Activated CD4-positive, CD25-positive, alpha-beta regulatory T cell (primary cell): Measurements from ENCODE around the gene TCEAL7.

Experiments
- DNase-seq, 4 experiments: peaks; one replicate each; lab custom pipeline; 2025; lab: John Stamatoyannopoulos, UW

The TCEAL7 gene

DNA sequence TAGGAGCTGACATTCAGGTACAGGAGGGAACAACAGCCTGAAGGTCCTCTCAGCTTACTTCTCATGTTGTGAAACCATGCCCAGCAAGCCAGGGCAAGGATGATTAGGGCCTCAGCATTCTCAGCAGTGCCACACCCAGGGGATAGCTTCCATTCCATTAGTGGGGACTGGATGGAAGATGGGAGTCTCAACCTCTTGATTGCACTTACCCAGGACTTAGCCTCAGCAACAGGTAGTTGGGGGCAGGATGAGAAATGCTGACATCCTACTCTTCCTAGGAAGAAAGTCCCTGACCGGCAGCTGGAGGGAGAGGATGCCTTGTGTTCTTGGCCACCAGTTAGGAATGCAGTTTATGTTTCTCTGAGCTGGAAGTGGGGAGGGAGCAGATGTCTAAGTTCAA, 37.5 kb downstream of the TCEAL7 start:
- no peak for DNase-seq

DNA sequence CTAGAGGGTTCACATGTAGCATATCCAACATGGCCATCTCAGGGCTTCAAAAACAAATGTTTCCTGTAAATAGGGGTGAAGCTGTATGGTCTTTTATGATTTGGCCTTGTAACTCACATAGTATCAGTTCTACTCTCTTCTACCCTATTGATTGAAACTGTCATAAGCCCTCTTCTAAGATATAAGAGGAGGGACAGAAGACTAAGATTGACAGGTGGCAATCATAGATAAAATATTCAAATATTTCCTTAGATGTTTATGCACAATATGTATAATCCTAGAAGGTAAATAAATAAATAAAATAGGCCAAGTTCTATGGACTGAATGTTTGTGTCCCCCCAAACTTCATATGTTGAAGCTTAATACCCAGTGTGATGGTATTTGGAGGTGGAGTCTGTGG, 39.4 kb downstream of the TCEAL7 start:
- DNase-seq = no peak

DNA sequence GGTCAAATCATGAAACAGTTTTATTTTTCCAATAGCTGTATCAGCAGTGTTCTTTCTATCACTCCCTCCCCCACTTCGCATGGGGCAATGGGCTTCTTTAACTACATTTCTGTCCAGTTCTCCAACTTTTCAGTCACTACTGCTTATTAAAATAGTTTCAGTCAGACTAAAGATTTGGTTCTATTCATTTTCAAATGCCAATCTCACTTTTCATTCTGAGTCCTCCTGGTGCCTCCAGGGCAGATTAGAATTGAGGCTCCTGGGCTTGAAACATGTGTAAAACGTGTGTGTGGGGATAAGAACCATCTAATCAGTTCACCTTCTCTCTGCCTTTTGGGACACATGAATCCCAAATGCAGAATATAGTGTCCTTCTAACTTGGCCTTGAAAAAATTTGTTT, 42.8 kb downstream of the TCEAL7 start:
- DNase-seq = no peak

DNA sequence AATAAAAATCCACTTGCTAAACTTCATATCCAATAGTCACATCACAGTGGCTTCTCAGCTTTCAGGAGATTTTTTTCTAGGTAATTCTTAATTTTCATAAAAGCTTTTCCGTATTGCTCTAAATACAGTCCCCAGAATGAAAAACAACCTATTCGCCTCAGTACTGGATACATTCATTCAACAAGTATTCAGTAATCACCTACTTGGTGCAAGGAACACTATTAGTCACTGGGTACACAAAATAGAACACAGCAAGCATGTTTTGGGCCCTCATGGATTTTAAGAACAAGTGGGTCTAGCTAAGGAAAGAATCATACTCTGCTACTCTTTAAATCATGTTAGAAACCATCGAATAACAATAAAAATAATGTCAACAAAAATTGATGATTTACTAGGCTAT, 43.5 kb downstream of the TCEAL7 start:
- DNase-seq = no peak

DNA sequence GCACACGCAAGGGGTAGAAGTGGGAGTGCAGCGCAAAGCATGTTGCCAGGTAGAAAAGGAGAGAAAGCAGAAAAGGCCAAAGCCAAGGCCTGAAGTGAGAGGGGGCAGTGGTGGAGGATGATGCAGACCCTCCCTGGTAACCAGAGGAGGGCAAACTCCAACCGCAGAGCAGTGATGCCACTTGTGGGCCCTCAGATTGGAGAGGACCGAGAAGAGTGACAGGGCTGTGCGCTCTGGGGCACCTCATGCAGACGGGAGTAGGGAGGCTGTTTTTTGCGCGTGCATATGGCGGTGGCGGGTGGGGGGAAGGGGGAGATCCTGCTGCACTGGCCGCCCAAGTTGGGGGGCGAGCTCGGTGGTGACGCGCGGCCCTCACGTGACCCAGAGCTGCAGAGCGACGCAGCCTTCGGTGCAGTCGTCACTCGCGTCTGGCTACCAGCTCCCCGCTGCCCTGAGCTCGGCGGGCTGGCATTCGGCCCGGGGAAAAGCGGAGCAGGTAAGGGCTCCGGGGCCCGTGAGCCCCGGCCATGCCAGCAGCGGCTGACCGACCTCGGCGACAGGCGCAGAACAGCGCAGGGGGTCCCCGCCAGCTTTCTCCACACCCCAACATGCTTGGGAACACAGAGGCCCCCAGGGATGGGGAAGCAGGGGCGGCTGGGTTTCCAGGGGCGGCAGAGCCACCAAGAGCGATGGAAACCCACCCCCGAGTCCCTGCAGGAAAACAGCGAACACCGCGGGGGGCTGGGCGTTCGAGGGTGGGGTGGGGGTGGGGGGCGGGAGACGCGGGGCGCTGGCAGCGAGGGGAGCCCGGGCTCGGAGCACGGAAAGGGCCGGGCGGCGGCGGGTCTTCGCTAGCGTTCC, 46.3 kb downstream of the TCEAL7 start, which contains the start of gene BEX3:
Gene BEX3, plus strand, starts transcription at position 421 of the 861 bp plus-strand sequence. CDS start 984 bp downstream, outside the sequence.
- peak in 1 of 4 experiments; percentile 14 for DNase-seq

DNA sequence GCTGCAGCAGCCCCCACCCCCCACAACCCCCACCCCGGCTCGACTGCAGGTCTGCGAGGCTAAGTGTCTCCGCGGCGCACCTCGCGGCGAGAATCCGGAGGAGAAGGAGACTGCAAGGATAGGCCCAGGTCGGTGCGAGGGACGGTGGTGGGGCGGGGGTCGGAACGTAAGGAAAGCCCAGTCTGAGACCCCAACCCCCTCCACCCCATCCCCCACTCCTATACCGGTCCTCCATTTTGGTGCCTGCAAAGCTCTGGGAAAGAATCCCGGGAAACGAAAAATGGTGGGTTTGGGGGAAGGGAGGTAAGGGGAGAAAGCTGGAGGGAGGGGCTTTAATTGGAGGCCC, 46.9 kb downstream of the TCEAL7 start:
- no peak for DNase-seq

DNA sequence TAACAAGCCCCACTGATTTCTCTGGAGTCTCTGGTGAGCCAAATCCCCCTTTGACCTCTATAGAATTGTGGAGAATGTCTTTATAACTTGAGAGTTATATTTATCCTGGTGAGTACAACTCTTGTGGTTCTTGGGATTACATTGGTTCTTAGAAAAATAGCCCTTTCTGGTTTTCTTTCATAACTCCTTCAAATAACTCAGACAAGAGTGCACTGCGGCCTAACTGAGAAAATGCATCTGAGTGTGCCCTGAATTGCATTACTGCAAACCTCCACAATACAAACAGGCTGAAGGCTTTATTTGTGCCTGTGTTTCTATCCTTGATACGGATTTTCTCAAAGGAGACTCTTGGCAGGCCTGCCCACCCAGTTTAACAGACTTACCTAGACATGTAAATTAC, 49.0 kb downstream of the TCEAL7 start:
- no peak for DNase-seq
